Heart right ventricle (tissue), 16 donors: Measurements from ENCODE around the gene POLR3K. TPM values are rescaled to one million over a fixed set of nuclear protein-coding genes. Genes with fewer than 3 reads are reported as not detected.

Source experiments
- ATAC-seq, 8 donors: fragments of 200-7000 bp; cut with Tn5 transposase; one replicate each; pipeline ENCODE4 v1.9.1; 2020; ENCODE audit warnings: mild to moderate bottlenecking in 8 of 8, moderate library complexity in 8 of 8, moderate number of reproducible peaks in 1 of 8
- DNase-seq, 2 donors: peaks; one replicate each; pipeline ENCODE4 v3.0.0-alpha.2; 2020
- H3K27ac ChIP-seq, 10 donors: fragments of 200-600 bp; sonication (generic) in 2 of 10; one replicate each; pipeline versions ENCODE4 v1.5.0 to v1.8.0; 2020 to 2022; ENCODE audit warnings: mild to moderate bottlenecking in 3 of 10
- H3K27me3 ChIP-seq, 7 donors: fragments of 200-600 bp; one replicate each; pipeline ENCODE4 v1.8.0; 2021 to 2022; ENCODE audit warnings: mild to moderate bottlenecking in 2 of 7
- H3K36me3 ChIP-seq, 9 donors: fragments of 200-600 bp; sonication (generic) in 1 of 9; one replicate each; pipeline versions ENCODE4 v1.5.0 to v1.8.0; 2020 to 2022; ENCODE audit warnings: mild to moderate bottlenecking in 2 of 9
- H3K4me1 ChIP-seq, 9 donors: fragments of 200-600 bp; sonication (generic) in 1 of 9; one replicate each; pipeline versions ENCODE4 v1.5.0 to v1.8.0; 2020 to 2022; ENCODE audit warnings: mild to moderate bottlenecking in 4 of 9
- H3K4me3 ChIP-seq, 10 donors: fragments of 200-600 bp; sonication (generic) in 2 of 10; one replicate each; pipeline versions ENCODE4 v1.5.0 to v1.8.0; 2020 to 2022; ENCODE audit warnings: mild to moderate bottlenecking in 7 of 10, moderate library complexity in 2 of 10
- H3K9me3 ChIP-seq, 11 donors: fragments of 200-600 bp in 10 of 11; sonication (generic) in 2 of 11; one replicate each; pipeline versions ENCODE4 v1.5.0 to v1.8.0; 2013 to 2022; ENCODE audit warnings: mild to moderate bottlenecking in 2 of 11, control low read depth in 1 of 11, moderate library complexity in 1 of 11
- WGBS, 2 donors: extraction: QIAGEN DNeasy Blood & Tissue Kit; methylation state at CpG; one replicate each; pipeline ENCODE4 v1.1.7; 2013; ENCODE audit warnings: inconsistent platforms in 1 of 2; 5-methylcytosine and 5-hydroxymethylcytosine counted together
- intact Hi-C, 10 donors: fragments of 100-400 bp; cut with DNase I; formaldehyde crosslinking; loops; one replicate each; pipeline versions ENCODE4 v1.11.1 to v1.14.2; 2022
- polyA plus RNA-seq, 2 donors: library from polyadenylated mRNA; stranded (reverse); fragments of 200-250 nt; gene quantifications; one replicate each; pipeline ENCODE4 v1.2.3, GENCODE V29; 2013
- total RNA-seq, 10 donors: library from RNA; stranded (reverse); fragmentation: NEBNext Ultra II Directional in 3 of 10; extraction: Animal tissue kit (Norgen Biotek cat#: 25700) in 3 of 10; gene quantifications; one replicate each; pipeline versions ENCODE4 v1.2.1 to v1.2.4, GENCODE V29; 2021 to 2023
- TF ChIP-seq, protein P1 (sequence below), 9 donors: fragments of 200-600 bp; sonication (generic) in 2 of 9; IDR thresholded peaks; one replicate each; pipeline versions ENCODE4 v1.5.0 to v1.8.0; 2021 to 2022; ENCODE audit warnings: antibody characterized with exemption in 9 of 9, mild to moderate bottlenecking in 5 of 9, moderate library complexity in 1 of 9
- donor health status: Arrhythmogenic right ventricular cardiomyopathy.
- donor health status: ischemic (EF 13 %, LVEDD 7.1; RV severe dilation, severe dysfunction).
- donor health status: healthy with polysubstance abuse.
- donor health status: DM: no; HTN: yes; CAD: no.
- donor health status: DM: no; HTN: no; CAD: no.
- donor health status: ischemic (EF 25% LVEDD 6.9; RV normal size, moderate dysfunction).
- donor health status: ischemic (EF 25% LVEDD 5.7; RV mildly dilated, moderate dysfunction).
- donor health status: healthy.
- donor health status: DM: yes; HTN: yes; CAD: no.
- donor health status: Ischemic cardiomyopathy.
- donor health status: ischemic (EF 35%, LVEDD 5.7; RV mildly dilated, moderate dysfunction).
- donor health status: nonischemic (EF 11% LVEDD 7.7; RV severe dilation, severe dysfunction).
- donor health status: DM: yes; HTN: yes; CAD: no.
- donor health status: PGD.
- donor health status: ischemic (EF 29% LVEDD 5.4; RV normal size, mild dysfunction).
- donor health status: nonischemic (EF 23%, LVEDD 6.1; RV moderate dilation, normal function).

The POLR3K gene
- total and polyA plus RNA-seq, 12 donors = 6.7 to 19.2 (median 10.5) TPM

DNA sequence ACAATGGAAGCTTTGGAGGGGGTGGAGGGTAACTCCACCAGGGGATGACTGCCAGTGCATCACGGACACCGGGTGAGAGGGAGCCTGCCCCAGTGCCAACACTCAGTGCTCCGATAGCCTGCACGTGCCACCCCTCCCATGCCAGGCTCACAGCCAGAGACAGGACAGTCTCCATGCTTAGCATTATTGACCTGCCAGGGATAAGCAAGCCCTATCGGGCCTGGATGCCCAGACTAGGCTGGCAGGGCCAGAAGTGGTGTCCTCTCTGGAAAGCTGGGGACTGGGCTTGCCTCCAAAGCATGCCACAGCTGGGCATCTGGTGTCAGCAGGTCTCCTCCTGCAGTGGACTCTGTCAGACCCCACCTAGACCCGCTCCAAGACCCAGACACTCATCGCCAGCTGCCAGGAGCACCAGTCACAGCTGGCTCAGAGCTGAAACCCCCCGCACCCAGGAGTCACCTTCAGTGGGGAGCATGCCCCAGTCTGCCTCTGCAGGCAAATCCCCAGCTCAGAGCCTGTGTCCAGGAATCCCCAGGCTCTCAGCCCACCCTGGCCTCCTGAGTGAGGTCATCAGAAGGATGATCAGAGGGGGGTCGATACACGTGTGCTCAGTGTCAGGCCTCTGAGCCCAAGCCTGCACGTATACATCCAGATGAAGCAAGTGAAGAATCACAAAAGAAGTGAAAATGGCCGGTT lies 20.8 kb upstream of the POLR3K start:
- peak overlapping the region in 8 of 10 donors; percentile 94 to 99 (median 96) for H3K27ac ChIP-seq
- no peaks in the 10 kb centered on the region for H3K9me3 ChIP-seq
- peaks cover 48 to 89% (median 86%) of the 10 kb centered on the region in 9 donors for H3K4me1 ChIP-seq
- TF ChIP-seq, protein P1, sequence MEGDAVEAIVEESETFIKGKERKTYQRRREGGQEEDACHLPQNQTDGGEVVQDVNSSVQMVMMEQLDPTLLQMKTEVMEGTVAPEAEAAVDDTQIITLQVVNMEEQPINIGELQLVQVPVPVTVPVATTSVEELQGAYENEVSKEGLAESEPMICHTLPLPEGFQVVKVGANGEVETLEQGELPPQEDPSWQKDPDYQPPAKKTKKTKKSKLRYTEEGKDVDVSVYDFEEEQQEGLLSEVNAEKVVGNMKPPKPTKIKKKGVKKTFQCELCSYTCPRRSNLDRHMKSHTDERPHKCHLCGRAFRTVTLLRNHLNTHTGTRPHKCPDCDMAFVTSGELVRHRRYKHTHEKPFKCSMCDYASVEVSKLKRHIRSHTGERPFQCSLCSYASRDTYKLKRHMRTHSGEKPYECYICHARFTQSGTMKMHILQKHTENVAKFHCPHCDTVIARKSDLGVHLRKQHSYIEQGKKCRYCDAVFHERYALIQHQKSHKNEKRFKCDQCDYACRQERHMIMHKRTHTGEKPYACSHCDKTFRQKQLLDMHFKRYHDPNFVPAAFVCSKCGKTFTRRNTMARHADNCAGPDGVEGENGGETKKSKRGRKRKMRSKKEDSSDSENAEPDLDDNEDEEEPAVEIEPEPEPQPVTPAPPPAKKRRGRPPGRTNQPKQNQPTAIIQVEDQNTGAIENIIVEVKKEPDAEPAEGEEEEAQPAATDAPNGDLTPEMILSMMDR (IDR thresholded peaks at IDR 0.05) = no peak
- intact Hi-C loops = no loop called here
- WGBS, 2 donors = 46 to 54% methylated on average over 12 of the region's 12 CpGs
- peaks cover 0 to 39% (median 0%) of the 10 kb centered on the region in 7 donors for H3K27me3 ChIP-seq
- no peak overlapping the region for H3K4me3 ChIP-seq
- DNase-seq = peak; percentile 75 to 84
- H3K36me3 ChIP-seq = peaks cover 0 to 2% (median 0%) of the 10 kb centered on the region in 9 donors
- peak in 6 of 8 donors; percentile 2 to 58 (median 44) for ATAC-seq

DNA sequence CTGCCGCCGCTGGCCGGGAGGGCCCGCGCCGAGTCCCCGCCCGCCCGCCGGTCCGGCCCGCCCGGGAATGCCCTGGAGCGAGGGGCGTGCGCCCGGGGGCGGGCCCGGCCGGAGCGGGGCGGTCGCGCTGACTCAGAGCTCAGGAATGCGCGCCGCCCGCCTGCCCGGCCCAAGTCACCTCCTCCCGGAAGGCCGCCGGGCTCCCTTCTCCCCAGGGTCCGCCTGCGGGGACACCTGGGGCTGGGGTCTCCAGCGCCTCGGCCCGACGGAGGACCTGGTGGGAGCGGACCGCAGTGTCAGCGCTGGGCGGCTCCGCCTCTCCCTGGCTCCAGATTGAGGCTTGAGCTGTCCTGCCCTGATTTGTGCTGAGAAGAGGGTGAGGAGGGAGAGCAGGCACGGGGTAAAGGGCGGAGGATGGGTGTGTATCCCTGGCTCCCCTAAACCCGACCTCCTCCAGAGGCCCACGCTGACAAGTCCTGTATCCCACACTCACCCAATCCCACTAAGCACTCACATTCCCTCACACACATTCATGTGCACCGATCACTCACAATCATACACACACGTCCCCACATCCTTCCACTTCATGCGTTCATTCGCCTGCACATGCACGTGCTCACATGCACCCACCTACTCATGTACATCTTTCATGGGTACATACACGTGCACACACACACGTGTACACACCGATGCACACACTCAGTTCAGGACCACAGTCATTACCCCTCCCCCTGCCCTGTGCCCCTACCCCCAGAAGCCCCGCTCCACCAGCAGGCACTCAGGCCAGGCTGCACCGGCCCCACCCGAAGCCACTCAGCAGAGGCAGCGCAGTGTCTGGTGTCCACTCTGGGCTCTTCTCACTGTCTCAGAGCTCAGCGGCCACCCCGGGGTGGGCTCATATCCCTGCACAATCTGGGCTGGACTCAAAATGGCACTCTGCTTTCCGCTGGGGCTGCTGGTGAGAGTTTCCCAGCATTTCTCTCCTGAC lies 19.4 kb upstream of the POLR3K start, which contains the start of gene RHBDF1:
TSS of gene RHBDF1 (minus strand) at position 71 of the 988 bp plus-strand sequence. CDS start 7,616 bp downstream, outside the sequence.
- peaks cover 0 to 4% (median 0%) of the 10 kb centered on the region in 9 donors for H3K36me3 ChIP-seq
- WGBS, 2 donors = 22 to 33% methylated on average over 47 to 61 of the region's 62 CpGs

DNA sequence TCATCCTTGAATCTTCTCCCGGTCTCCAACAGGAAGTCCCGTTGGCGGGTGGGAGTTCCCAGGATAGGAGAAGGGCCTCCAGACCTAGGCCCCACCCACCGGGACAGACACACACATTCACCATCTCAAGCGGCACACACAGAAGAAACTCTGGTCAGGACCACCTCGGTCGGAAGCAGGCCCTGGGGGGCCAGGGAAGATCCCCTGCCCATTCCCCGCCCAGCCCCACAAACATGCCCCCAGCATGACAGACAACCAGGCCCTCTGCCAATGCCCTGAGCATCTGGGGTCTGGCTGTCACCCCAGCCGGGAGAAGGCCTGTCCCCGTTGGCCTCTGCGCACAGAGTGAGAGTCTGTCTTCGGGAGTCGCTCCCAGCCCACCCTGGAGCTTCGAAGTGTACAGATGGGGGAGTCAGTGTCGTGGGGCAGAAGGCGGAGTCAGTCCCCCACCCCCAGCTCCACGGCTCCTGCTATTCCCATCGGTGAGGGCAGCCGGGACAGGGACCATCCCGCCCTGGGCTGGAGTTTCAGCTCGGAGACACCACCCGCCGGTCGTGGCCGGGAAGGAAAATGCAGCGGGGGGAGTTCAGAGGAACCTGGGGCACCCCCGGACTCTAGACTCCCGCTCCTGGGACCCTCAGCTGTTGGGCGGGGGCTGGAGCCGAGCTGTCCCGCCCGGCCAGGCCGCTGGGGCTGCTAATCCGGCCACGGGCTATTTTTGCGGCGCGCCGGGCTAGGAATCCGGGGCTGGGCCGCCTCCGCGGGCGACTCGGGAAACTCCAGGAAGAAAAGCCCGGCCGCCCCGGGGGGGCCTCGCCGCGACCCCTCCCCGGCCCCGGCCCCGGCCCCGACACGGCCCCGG lies 18.4 kb upstream of the POLR3K start:
- peaks cover 0 to 39% (median 0%) of the 10 kb centered on the region in 7 donors for H3K27me3 ChIP-seq
- intact Hi-C loops = no loop called here
- ATAC-seq (peak in 7 of 8 donors; percentile 4 to 36 (median 30)), DNase-seq (peak; percentile 62 to 81)
- H3K27ac ChIP-seq = peak overlapping the region; percentile 86 to 99 (median 95)
- TF ChIP-seq, protein P1 (IDR thresholded peaks at IDR 0.05) = peak in 1 of 9 donors; percentile 18
- no peaks in the 10 kb centered on the region for H3K9me3 ChIP-seq
- H3K4me3 ChIP-seq = peak overlapping the region; percentile 64 to 89 (median 72)
- H3K4me1 ChIP-seq = peaks cover 51 to 92% (median 90%) of the 10 kb centered on the region in 9 donors
- WGBS, 2 donors = 3 to 4% methylated on average over 54 to 57 of the region's 57 CpGs
- H3K36me3 ChIP-seq = peaks cover 0 to 4% (median 0%) of the 10 kb centered on the region in 9 donors

More for the DNA sequence above, 19.4 kb upstream of the POLR3K start, which contains the start of gene RHBDF1:
- H3K4me1 ChIP-seq = peaks cover 51 to 92% (median 90%) of the 10 kb centered on the region in 9 donors
- H3K27ac ChIP-seq = peak within 1 kb of the TSS; percentile 86 to 99 (median 96)
- H3K4me3 ChIP-seq = peak within 1 kb of the TSS; percentile 64 to 89 (median 72)
- intact Hi-C loops = no loop called here
- H3K27me3 ChIP-seq = peaks cover 0 to 39% (median 0%) of the 10 kb centered on the region in 7 donors
- TF ChIP-seq, protein P1 (IDR thresholded peaks at IDR 0.05) = no peak
- DNase-seq = peak; percentile 64 to 75
- ATAC-seq = peak; percentile 18 to 63 (median 38)
- H3K9me3 ChIP-seq = no peaks in the 10 kb centered on the region
